ENCODE results near the gene KLF7. TPM values are rescaled to one million over a fixed set of nuclear protein-coding genes. Genes with fewer than 3 reads are reported as not detected.

KLF7 gene
- total and polyA plus RNA-seq, 4 donors: 1.9 to 11.5 (median 4.5) TPM

DNA sequence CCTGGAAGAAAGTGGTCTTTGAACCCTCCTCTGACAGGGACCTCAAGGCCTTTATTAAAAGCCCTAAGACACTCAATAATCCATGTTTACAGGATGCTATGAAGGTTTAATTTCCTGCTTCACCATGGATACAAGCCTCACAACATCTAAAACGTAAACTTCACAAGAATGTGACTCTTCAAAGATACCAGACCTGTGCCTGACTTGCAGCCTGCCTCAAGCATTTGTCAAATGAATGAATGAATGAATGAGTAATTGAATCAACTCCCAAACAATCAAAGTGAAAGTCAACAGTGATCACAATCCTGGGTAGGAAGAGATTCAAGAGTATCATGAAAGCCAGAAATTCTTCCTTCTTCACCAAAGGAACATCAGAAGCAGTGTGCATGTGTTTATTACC lies 30.4 kb downstream of the KLF7 start (continued):
- TF ChIP-seq FOXA2 (IDR thresholded peaks at IDR 0.05): no peak
- no peak for TF ChIP-seq TAF1 (conservative IDR thresholded peaks at IDR 0.05)
- TF ChIP-seq GABPA (IDR thresholded peaks at IDR 0.05 in 1 of 2, conservative IDR thresholded peaks at IDR 0.05 in 1 of 2): no peak
- no peak for TF ChIP-seq NR2F2 (IDR thresholded peaks at IDR 0.05)

DNA sequence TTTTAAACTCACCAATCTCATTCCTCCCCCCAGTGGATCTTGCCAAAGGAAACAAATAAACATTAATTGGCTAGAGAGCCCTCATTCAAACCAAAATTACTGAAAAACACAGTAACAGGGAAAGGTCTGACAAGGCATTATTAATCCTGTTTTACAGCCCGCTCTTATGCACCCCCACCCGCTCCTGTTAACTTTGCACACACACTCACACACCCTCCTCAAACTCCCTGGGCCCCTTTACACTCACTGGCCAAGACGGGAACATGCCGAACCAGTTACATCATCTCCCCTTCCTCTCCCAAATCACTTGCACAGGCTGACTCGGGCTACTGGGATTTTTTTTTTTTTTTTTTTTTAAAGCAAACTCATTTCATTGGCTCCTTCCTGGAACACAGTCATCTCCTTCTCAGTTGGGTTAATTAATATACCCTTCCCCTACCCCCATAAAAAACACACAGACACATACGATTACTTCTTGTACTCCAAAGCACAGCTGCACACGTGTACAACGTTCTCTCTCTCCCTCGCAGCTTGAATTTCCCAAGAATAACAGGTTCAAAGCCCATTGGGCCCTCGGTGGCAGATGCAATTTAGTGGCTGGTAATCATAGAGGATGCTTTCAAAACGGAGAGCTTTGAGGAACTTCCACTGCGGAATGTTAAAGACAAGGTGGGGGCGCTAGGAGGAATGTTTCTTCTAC lies 31.8 kb downstream of the KLF7 start:
- Histone ChIP-seq H3K36me3 (ENCODE audit: control insufficient read depth in 4 of 4, insufficient read depth in 3 of 4, low read depth in 1 of 4, low read length in 3 of 4) (no peaks in the 10 kb centered on the region), H3K27me3 (ENCODE audit: control insufficient read depth in 4 of 4, insufficient read depth in 4 of 4, low read length in 3 of 4) (no peaks in the 10 kb centered on the region), H3K9ac (ENCODE audit: low read depth in 1 of 2, low read length in 2 of 2) (no peak overlapping the region), H3K4me1 (ENCODE audit: control insufficient read depth in 4 of 4, insufficient read depth in 4 of 4, low read length in 3 of 4) (peaks cover 0 to 12% (median 1%) of the 10 kb centered on the region in 4 donors), H3K9me3 (ENCODE audit: control insufficient read depth in 4 of 4, low read length in 3 of 4) (no peaks in the 10 kb centered on the region), H3K4me3 (ENCODE audit: low read depth in 1 of 3, low read length in 3 of 3) (no peak overlapping the region), H3K27ac (ENCODE audit: low read depth in 1 of 2, low read length in 2 of 2) (peak overlapping the region; percentile 0 to 5)
- TF ChIP-seq RAD21 (IDR thresholded peaks at IDR 0.05) (peak in 1 of 2 donors; percentile 33), YY1 (IDR thresholded peaks at IDR 0.05) (no peak), JUND (IDR thresholded peaks at IDR 0.05) (peak in 1 of 2 donors; percentile 44), FOXA2 (IDR thresholded peaks at IDR 0.05) (no peak), FOXA1 (IDR thresholded peaks at IDR 0.05) (no peak)
- TF ChIP-seq, protein P1, sequence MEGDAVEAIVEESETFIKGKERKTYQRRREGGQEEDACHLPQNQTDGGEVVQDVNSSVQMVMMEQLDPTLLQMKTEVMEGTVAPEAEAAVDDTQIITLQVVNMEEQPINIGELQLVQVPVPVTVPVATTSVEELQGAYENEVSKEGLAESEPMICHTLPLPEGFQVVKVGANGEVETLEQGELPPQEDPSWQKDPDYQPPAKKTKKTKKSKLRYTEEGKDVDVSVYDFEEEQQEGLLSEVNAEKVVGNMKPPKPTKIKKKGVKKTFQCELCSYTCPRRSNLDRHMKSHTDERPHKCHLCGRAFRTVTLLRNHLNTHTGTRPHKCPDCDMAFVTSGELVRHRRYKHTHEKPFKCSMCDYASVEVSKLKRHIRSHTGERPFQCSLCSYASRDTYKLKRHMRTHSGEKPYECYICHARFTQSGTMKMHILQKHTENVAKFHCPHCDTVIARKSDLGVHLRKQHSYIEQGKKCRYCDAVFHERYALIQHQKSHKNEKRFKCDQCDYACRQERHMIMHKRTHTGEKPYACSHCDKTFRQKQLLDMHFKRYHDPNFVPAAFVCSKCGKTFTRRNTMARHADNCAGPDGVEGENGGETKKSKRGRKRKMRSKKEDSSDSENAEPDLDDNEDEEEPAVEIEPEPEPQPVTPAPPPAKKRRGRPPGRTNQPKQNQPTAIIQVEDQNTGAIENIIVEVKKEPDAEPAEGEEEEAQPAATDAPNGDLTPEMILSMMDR (IDR thresholded peaks at IDR 0.05; ENCODE audit: low read depth, low read length, missing input control): no peak
- TF ChIP-seq, protein P2, sequence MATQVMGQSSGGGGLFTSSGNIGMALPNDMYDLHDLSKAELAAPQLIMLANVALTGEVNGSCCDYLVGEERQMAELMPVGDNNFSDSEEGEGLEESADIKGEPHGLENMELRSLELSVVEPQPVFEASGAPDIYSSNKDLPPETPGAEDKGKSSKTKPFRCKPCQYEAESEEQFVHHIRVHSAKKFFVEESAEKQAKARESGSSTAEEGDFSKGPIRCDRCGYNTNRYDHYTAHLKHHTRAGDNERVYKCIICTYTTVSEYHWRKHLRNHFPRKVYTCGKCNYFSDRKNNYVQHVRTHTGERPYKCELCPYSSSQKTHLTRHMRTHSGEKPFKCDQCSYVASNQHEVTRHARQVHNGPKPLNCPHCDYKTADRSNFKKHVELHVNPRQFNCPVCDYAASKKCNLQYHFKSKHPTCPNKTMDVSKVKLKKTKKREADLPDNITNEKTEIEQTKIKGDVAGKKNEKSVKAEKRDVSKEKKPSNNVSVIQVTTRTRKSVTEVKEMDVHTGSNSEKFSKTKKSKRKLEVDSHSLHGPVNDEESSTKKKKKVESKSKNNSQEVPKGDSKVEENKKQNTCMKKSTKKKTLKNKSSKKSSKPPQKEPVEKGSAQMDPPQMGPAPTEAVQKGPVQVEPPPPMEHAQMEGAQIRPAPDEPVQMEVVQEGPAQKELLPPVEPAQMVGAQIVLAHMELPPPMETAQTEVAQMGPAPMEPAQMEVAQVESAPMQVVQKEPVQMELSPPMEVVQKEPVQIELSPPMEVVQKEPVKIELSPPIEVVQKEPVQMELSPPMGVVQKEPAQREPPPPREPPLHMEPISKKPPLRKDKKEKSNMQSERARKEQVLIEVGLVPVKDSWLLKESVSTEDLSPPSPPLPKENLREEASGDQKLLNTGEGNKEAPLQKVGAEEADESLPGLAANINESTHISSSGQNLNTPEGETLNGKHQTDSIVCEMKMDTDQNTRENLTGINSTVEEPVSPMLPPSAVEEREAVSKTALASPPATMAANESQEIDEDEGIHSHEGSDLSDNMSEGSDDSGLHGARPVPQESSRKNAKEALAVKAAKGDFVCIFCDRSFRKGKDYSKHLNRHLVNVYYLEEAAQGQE (IDR thresholded peaks at IDR 0.05): no peak
- 77% methylated on average over 13 of the region's 13 CpGs for WGBS
- no peak for DNase-seq (ENCODE audit: low spot score)

DNA sequence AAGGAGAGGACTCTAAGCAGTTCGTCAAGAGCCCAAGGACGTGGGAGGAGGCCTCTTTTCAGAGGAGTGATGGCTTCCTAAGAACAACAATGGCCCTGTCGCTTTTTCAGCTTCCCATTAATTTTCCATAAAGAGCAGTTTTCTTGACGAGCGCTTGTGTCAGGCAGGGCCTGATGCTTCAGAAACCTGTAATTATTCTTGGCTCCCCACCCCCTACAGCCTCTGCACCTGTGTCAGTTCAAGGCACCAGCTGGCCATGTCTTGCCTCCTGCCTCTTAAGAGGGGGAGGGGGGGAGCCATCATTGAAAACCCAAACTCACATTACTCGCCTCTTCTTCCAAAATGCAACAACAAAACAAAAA lies 32.3 kb downstream of the KLF7 start:
- TF ChIP-seq FOXA2 (IDR thresholded peaks at IDR 0.05): no peak
- TF ChIP-seq, protein P3, sequence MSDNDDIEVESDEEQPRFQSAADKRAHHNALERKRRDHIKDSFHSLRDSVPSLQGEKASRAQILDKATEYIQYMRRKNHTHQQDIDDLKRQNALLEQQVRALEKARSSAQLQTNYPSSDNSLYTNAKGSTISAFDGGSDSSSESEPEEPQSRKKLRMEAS (IDR thresholded peaks at IDR 0.05): no peak
- peaks cover 0 to 15% (median 1%) of the 10 kb centered on the region in 4 donors for H3K4me1 ChIP-seq (ENCODE audit: control insufficient read depth in 4 of 4, insufficient read depth in 4 of 4, low read length in 3 of 4)
- no peak overlapping the region for H3K9ac ChIP-seq (ENCODE audit: low read depth in 1 of 2, low read length in 2 of 2)
- H3K4me3 ChIP-seq (ENCODE audit: low read depth in 1 of 3, low read length in 3 of 3): no peak overlapping the region
- no peak for DNase-seq (ENCODE audit: low spot score)
- no peaks in the 10 kb centered on the region for H3K27me3 ChIP-seq (ENCODE audit: control insufficient read depth in 4 of 4, insufficient read depth in 4 of 4, low read length in 3 of 4)
- no peaks in the 10 kb centered on the region for H3K36me3 ChIP-seq (ENCODE audit: control insufficient read depth in 4 of 4, insufficient read depth in 3 of 4, low read depth in 1 of 4, low read length in 3 of 4)
- no peak overlapping the region for H3K27ac ChIP-seq (ENCODE audit: low read depth in 1 of 2, low read length in 2 of 2)
- 88% methylated on average over 6 of the region's 6 CpGs for WGBS
- H3K9me3 ChIP-seq (ENCODE audit: control insufficient read depth in 4 of 4, low read length in 3 of 4): no peaks in the 10 kb centered on the region

Measured in liver (tissue), 9 donors.